IPS-20b (cell line): ENCODE results near the gene SNX5.

Source experiments
- H3K27ac ChIP-seq: one replicate; pipeline ENCODE4 v1.5.1; 2013; ENCODE audit warnings: low read length
- H3K27me3 ChIP-seq: 2 replicates; pipeline ENCODE4 v1.6.1; 2013; ENCODE audit warnings: mild to moderate bottlenecking, low read length, inconsistent platforms; ENCODE audit not compliant: insufficient read depth
- H3K36me3 ChIP-seq: 2 replicates; pipeline ENCODE4 v1.6.1; 2013; ENCODE audit warnings: low read depth, mild to moderate bottlenecking, inconsistent platforms, low read length, moderate library complexity; ENCODE audit not compliant: insufficient read depth
- H3K4me1 ChIP-seq: 2 replicates; pipeline ENCODE4 v1.6.1; 2013; ENCODE audit warnings: mild to moderate bottlenecking, control low read depth, inconsistent platforms, low read length, moderate library complexity; ENCODE audit not compliant: insufficient read depth
- H3K4me3 ChIP-seq: 2 replicates; pipeline ENCODE4 v1.5.1; 2013; ENCODE audit warnings: mild to moderate bottlenecking, low read length, inconsistent platforms
- H3K9ac ChIP-seq: 2 replicates; pipeline ENCODE4 v1.6.1; 2013; ENCODE audit warnings: low read depth, mild to moderate bottlenecking, inconsistent platforms, low read length, moderate library complexity
- H3K9me3 ChIP-seq: 2 replicates; pipeline ENCODE4 v1.6.1; 2013; ENCODE audit warnings: mild to moderate bottlenecking, low read depth, low read length, inconsistent platforms; ENCODE audit not compliant: insufficient read depth

SNX5 gene

DNA sequence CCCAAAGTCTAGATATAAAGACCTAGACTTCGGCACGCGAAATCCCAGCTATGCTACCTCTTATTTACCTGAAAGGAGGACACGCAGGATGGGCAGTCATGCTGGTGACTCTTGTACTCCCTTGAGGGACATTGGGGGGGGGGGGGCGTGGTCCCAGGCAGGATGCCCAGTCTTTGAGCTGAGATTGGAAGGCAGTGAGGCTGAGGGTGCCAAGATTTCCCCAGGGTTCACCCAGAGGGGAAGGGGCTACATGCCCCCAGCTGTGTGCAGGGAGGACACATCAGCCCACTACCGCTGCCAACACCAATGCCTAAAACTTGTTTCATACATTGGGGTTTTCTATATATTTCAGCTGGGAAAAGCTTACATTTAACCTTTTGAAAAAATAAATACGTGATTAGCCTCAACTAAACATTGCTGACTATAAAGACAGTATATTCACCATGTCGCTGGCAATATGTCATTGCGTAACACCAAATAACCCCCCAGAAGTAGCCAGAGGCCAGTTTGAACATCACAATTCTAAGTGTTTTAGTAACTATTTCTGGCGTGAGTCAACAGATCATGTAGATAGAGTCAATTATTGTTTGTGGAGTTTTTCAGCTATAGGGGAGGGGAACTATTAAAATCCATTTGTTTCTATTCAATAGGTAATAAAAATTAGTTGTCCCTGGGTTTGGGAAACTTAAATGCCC, 21.8 kb upstream of the SNX5 start:
- Histone ChIP-seq H3K36me3 (peaks cover 51% of the 10 kb centered on the region), H3K27me3 (no peaks in the 10 kb centered on the region), H3K9ac (no peak overlapping the region), H3K4me1 (no peaks in the 10 kb centered on the region), H3K27ac (no peak overlapping the region), H3K9me3 (no peaks in the 10 kb centered on the region), H3K4me3 (no peak overlapping the region)

DNA sequence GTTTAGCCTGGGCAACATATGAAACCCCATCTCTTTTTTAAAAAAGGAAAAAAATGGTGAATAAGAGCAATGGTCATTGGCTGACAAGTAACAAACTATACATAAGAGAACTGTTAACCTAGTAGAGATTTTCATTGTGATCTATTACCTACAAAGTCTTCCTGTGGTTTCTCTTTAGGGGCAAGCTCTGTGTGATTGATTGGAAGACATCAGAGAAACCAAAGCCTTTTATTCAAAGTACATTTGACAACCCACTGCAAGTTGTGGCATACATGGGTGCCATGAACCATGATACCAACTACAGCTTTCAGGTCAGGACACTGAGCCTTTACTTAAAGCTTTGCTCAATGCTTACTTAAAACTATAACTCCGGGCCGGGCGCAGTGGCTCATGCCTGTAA, 19.4 kb upstream of the SNX5 start:
- Histone ChIP-seq H3K4me1 (peaks cover 14% of the 10 kb centered on the region; the same call in 1 of the 2 replicates), H3K9me3 (no peaks in the 10 kb centered on the region), H3K4me3 (no peak overlapping the region), H3K9ac (no peak overlapping the region), H3K27ac (no peak overlapping the region), H3K27me3 (no peaks in the 10 kb centered on the region), H3K36me3 (peaks cover 52% of the 10 kb centered on the region)

DNA sequence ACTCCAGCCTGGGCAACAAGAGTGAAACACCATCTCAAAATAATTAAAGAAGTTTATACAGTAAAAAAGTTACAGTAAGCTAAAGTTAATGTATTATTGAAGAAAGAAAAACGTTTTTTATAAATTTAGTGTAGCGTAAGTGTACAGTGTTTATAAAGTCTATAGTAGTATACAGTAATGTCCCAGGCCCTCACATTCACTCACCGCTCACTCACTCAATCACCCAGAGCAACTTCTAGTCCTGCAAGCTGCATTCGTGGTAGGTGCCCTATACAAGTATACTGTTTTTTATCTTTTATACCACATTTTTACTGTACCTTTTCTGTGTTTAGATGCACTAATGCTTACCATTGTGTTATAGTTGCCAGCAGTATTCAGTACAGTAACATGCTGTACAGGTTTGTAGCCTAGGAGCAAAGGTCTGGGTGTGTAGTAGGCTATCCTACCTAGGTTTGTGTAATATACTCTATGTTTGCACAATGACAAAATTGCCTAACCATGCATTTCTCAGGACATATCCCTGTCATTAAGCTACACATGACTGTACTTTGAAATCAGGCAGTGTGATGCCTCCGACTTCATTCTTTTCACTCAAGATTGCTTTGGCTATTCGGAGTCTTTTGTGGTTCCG, 16.9 kb upstream of the SNX5 start:
- H3K4me3 ChIP-seq, result no peak overlapping the region
- H3K27ac ChIP-seq, result no peak overlapping the region
- no peak overlapping the region for H3K9ac ChIP-seq
- H3K36me3 ChIP-seq, result peaks cover 54% of the 10 kb centered on the region
- H3K4me1 ChIP-seq, result peaks cover 15% of the 10 kb centered on the region; the same call in 1 of the 2 replicates
- H3K27me3 ChIP-seq, result no peaks in the 10 kb centered on the region
- no peaks in the 10 kb centered on the region for H3K9me3 ChIP-seq

DNA sequence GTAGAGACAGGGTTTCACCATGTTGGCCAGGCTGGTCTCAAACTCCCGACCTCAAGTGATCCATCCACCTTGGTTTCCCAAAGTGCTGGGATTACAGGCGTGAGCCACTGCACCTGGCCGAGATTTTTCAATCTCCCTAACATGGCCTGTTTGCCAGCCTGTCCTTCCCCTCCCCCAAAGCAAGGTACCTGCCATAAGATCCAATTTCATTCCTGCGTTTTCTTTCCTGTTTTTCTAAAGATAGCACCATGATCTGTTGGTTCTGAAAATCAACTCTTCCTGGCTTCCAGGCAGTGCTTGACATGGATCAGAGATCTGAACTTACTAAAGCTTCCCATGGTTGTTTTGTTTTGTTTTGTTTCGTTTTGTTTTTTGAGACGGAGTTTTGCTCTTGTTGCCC, 7.7 kb upstream of the SNX5 start:
- Histone ChIP-seq H3K36me3 (peaks cover 72% of the 10 kb centered on the region), H3K27me3 (no peaks in the 10 kb centered on the region), H3K9ac (no peak overlapping the region), H3K4me3 (no peak overlapping the region), H3K27ac (no peak overlapping the region), H3K9me3 (no peaks in the 10 kb centered on the region), H3K4me1 (peaks cover 6% of the 10 kb centered on the region)

DNA sequence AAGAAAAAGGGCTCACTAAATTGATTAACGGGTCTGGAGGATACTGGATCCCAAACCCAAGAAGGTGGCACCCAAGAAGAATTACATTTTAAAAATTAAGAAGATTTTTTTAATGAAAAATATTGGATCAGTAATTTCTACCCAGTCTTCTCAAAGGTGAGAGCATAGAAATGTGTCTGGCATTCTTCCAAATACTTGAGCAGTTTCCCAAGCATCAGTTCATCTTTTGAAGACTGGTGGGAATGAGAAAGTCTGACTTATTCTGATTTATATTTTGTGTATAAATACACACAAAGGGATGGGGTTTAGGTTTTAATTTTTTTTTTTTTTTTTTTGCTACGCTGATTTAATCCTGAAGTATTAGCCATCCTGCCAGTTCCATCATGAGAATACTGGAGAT, 3.5 kb upstream of the SNX5 start:
- Histone ChIP-seq H3K36me3 (peaks cover 63% of the 10 kb centered on the region), H3K4me1 (peaks cover 14% of the 10 kb centered on the region), H3K27ac (no peak overlapping the region)

DNA sequence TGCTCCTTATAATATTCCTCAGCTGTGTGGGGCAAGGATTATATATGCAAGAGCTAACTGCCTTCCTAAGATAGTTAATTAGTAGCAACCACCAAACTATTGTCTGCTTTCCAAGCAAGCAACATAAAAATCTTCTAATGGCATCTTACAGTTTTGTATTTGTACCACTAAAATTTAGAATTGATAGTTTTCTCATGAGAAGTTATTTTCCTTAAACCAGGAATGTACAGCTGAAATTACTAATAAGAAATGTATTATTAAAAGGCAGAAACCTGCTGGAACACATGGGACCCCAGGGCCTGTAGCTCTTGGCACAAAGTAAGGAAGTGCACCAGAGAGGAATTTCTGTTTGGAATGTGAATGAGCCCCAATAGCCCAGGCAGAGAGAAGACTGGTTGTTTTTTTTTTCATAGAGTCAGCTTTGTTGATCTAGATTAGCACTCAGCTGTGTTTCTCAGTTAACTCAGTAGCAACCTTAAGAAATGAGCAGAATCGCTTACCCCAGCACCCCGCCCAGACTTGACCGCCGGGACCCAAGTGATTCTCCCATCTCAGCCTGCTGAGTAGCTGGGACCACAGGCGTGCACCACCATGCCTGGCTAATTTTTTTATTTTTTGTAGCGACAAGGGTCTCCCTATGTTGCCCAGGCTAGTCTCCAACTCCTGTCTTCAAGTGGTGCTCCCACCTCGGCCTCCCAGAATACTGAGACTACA, 2.9 kb upstream of the SNX5 start:
- peak overlapping the region; percentile 22 for H3K27ac ChIP-seq
- peak overlapping the region; percentile 96 for H3K4me3 ChIP-seq
- H3K36me3 ChIP-seq, result peaks cover 64% of the 10 kb centered on the region
- no peaks in the 10 kb centered on the region for H3K27me3 ChIP-seq
- H3K4me1 ChIP-seq, result peaks cover 14% of the 10 kb centered on the region
- no peaks in the 10 kb centered on the region for H3K9me3 ChIP-seq
- H3K9ac ChIP-seq, result peak overlapping the region; percentile 99

More for the DNA sequence above, 3.5 kb upstream of the SNX5 start:
- Histone ChIP-seq H3K4me3 (peak overlapping the region; percentile 96), H3K9me3 (no peaks in the 10 kb centered on the region), H3K9ac (peak overlapping the region; percentile 99; the same call in 1 of the 2 replicates), H3K27me3 (no peaks in the 10 kb centered on the region)

DNA sequence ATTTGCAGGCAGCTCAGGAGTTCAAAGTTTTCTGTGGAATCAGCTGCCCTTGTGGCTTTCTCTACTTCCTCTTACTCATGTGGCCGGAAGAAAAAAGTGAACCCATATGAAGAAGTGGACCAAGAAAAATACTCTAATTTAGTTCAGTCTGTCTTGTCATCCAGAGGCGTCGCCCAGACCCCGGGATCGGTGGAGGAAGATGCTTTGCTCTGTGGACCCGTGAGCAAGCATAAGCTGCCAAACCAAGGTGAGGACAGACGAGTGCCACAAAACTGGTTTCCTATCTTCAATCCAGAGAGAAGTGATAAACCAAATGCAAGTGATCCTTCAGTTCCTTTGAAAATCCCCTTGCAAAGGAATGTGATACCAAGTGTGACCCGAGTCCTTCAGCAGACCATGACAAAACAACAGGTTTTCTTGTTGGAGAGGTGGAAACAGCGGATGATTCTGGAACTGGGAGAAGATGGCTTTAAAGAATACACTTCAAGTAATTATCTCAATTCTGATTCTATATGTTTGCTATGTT, 1.4 kb upstream of the SNX5 start:
- Histone ChIP-seq H3K36me3 (peaks cover 61% of the 10 kb centered on the region), H3K4me1 (peaks cover 19% of the 10 kb centered on the region), H3K4me3 (peak overlapping the region; percentile 96)

DNA sequence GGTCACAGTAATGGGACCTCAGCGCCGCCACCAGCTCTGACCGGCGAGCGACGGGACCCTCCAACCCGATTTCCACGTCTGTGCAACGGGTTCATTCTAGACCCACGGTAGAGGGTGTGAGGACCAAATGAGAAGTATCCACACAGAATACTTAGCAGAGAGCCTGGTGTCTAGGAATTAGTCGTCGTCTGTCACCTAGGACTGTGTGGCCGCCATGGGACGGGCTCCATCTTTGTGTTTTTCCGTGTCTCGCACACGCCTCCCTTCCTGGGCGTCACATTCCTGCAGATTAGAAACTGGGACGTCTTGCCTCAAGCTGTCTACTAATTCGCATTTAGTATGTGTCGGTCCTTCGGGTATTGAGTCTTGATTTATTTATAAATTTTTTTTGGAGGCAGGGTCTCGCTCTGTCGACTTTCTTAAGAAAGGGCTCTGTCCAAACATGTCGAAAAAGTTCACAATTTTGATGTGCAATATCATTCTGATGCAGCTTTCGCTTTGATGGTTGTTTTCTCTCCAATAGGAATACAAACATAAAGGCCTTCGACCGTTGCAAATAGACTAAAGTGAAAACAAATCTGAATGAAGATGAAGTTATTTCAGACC, 787 bp upstream of the SNX5 start:
- peak overlapping the region; percentile 99 for H3K9ac ChIP-seq
- no peaks in the 10 kb centered on the region for H3K27me3 ChIP-seq
- no peaks in the 10 kb centered on the region for H3K9me3 ChIP-seq
- H3K27ac ChIP-seq, result peak overlapping the region; percentile 94
- H3K36me3 ChIP-seq, result peaks cover 61% of the 10 kb centered on the region
- peak overlapping the region; percentile 96 for H3K4me3 ChIP-seq
- H3K4me1 ChIP-seq, result peaks cover 24% of the 10 kb centered on the region

More for the DNA sequence above, 1.4 kb upstream of the SNX5 start:
- Histone ChIP-seq H3K9ac (peak overlapping the region; percentile 99), H3K27ac (peak overlapping the region; percentile 94), H3K9me3 (no peaks in the 10 kb centered on the region), H3K27me3 (no peaks in the 10 kb centered on the region)

DNA sequence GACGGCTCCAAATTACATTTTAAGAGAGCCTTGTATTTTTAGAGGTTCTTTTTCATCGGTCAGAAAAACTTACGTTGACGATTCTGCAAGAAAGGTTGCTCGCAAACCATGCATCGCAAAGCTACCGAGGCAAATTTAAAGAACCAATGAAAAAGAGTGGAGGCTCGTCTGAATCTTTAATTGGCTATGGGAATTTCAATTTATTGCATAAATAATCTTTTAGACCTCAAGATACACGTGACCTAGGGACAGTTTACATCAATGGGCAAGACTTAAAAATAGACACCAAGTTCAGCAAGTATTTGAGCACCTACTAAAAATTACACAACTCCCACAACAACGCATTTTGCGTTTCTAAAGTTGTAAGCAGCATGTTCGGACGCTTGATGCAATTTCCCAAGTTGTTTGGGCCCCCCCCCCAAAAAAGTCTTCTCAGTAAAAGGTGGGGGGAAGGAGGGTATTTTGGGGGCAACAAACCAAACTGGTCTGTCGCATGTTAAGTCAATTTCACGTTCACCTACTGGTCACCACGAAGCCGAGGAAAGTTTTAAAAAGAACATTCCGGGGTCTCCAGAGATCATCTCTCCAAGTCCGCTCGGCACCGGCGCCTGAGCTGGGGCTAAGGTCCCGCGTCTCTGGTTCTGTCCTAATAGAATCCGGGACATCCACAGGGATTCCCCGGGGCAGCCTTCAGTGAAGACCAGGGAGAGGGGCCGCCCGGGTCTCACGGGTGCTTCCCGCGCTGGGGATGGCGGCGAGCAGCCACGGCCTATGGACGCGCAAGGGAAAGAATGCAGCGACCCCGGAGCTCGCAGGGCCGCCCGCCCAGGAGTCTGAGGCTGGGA, 851 bp downstream of the SNX5 start:
- Histone ChIP-seq H3K27ac (peak overlapping the region; percentile 94), H3K27me3 (no peaks in the 10 kb centered on the region), H3K9ac (peak overlapping the region; percentile 99), H3K4me3 (peak overlapping the region; percentile 96), H3K36me3 (peaks cover 69% of the 10 kb centered on the region), H3K4me1 (peaks cover 21% of the 10 kb centered on the region; the same call in 1 of the 2 replicates), H3K9me3 (no peaks in the 10 kb centered on the region)

DNA sequence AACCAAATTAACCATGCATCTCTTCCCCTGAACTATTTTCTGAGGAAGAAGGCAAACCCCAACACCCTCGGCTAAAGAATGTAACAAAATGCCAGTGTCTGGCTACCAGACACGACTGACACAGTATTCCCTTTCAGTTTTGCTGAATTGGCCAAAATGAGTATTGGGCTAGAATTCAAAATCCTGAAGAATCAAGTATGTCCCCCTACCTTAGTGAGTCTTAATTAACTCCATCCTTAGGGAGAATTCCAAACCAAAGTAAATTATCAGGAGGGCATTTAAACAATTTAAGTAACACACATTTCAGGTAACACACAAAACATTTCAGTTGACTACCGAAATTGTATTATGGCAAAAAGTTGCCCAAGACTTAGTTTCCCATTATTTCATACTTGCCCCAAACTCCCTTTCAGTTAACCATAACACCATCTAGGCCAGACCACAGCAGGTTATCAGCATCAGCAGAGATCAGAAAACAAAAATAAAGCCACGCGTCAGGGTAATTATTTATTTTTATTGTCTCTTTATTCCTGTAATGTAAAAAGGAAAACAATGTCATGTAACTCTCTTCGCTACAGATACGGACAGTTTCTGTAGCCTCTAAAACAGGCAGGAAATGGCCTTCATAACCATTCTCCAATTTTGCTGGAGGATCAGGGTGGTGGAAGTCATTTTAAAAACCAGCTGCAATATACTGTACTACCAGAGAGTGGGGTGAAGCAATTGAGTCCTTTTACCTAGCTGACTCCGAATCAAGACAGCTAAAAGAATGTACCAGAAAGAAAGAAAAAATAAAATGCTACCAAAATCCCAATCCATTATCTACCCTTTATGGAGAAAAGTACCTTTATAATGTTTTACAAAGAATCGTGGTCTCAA, 1.9 kb downstream of the SNX5 start:
- Histone ChIP-seq H3K36me3 (peaks cover 68% of the 10 kb centered on the region), H3K9ac (peak overlapping the region; percentile 99), H3K27ac (no peak overlapping the region)

More for the DNA sequence above, 1.9 kb downstream of the SNX5 start:
- Histone ChIP-seq H3K9me3 (no peaks in the 10 kb centered on the region), H3K27me3 (no peaks in the 10 kb centered on the region), H3K4me1 (peaks cover 26% of the 10 kb centered on the region; the same call in 1 of the 2 replicates), H3K4me3 (peak overlapping the region; percentile 96)
